Measurements from ENCODE around the gene SNX33. TPM values are rescaled to one million over a fixed set of nuclear protein-coding genes. Genes with fewer than 3 reads are reported as not detected.

Gene SNX33
- total RNA-seq, 1 donor from 2014 or later: 29.3 TPM

DNA sequence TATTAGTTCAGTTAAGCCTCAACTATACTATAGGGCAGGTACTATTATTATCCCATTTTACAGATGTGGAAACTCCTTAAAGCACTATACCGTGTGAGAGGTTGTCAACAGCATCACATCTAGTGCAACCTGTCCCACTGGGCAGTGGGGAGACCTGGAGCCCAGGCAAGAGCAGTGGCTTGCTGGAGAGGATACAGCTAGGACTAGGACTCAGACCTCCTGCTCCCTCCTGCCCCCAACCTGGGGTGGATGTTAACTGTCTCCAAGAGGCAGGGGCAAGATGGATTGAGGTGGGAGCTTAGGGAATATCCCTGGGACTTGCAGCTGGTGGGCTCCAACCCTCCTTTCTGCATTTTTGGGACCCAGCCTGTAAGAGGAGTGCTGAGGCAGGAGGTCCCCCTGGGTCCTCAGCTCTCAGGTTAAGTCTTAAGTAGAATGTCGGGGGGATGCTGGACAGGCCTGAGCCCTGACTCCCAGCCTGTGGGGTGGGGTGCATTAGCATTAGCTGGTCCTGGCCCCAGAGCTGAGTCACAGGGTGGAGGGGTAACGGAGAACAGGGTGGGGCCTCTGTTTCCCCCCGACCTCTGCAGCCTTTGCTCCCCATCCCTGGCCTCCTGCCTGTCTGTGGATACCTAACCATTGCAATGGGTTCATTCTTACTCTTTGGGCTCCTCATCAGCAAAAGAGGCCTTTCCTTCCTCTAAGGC, 6.6 kb downstream of the SNX33 start:
- Mint-ChIP-seq H3K4me1 (ENCODE audit: low read depth) (peaks cover 34% of the 10 kb centered on the region), H3K27me3 (peaks cover 37% of the 10 kb centered on the region), H3K9me3 (ENCODE audit: low read depth) (no peaks in the 10 kb centered on the region), H3K27ac (no peak overlapping the region), H3K36me3 (ENCODE audit: insufficient read depth) (peaks cover 31% of the 10 kb centered on the region), H3K4me3 (ENCODE audit: low read depth) (no peak overlapping the region)
- TF ChIP-seq, protein P1, sequence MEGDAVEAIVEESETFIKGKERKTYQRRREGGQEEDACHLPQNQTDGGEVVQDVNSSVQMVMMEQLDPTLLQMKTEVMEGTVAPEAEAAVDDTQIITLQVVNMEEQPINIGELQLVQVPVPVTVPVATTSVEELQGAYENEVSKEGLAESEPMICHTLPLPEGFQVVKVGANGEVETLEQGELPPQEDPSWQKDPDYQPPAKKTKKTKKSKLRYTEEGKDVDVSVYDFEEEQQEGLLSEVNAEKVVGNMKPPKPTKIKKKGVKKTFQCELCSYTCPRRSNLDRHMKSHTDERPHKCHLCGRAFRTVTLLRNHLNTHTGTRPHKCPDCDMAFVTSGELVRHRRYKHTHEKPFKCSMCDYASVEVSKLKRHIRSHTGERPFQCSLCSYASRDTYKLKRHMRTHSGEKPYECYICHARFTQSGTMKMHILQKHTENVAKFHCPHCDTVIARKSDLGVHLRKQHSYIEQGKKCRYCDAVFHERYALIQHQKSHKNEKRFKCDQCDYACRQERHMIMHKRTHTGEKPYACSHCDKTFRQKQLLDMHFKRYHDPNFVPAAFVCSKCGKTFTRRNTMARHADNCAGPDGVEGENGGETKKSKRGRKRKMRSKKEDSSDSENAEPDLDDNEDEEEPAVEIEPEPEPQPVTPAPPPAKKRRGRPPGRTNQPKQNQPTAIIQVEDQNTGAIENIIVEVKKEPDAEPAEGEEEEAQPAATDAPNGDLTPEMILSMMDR (IDR thresholded peaks at IDR 0.05; ENCODE audit: unreplicated experiment): no peak
- no peak for DNase-seq (ENCODE audit: low spot score, unreplicated experiment)

GRCh38 chr15:75655931-75656330, 8.2 kb downstream of the SNX33 start:
- no peak overlapping the region for H3K4me3 Mint-ChIP-seq (ENCODE audit: low read depth)
- H3K4me1 Mint-ChIP-seq (ENCODE audit: low read depth): peaks cover 21% of the 10 kb centered on the region
- no peaks in the 10 kb centered on the region for H3K9me3 Mint-ChIP-seq (ENCODE audit: low read depth)
- no peak overlapping the region for H3K27ac Mint-ChIP-seq
- TF ChIP-seq, protein P1 (IDR thresholded peaks at IDR 0.05; ENCODE audit: unreplicated experiment): no peak
- peaks cover 47% of the 10 kb centered on the region for H3K27me3 Mint-ChIP-seq
- peaks cover 28% of the 10 kb centered on the region for H3K36me3 Mint-ChIP-seq (ENCODE audit: insufficient read depth)
- DNase-seq (ENCODE audit: low spot score, unreplicated experiment): no peak

DNA sequence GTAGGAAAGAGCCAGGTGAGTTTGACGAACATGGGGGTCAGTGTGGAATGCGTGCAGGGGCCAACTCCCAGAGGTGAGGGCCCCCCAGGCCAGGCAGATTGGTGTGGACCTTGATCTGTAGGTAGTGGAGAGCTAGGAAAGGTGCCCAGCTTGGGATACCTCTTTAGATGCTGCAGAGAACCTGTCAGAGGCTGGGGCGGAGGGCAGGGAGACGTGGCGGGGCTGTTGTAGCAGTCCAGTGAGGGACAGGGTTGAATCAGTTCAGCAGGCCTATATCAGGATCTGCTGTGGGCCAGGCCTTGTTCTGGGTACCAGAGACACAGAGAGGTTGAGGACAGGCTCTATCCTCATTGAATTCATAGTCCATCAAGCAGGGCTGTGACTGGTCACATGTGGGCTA, 8.6 kb downstream of the SNX33 start:
- Mint-ChIP-seq H3K4me1 (ENCODE audit: low read depth) (peaks cover 17% of the 10 kb centered on the region), H3K27me3 (peaks cover 48% of the 10 kb centered on the region), H3K4me3 (ENCODE audit: low read depth) (no peak overlapping the region), H3K9me3 (ENCODE audit: low read depth) (no peaks in the 10 kb centered on the region), H3K36me3 (ENCODE audit: insufficient read depth) (peaks cover 27% of the 10 kb centered on the region), H3K27ac (no peak overlapping the region)
- TF ChIP-seq, protein P1 (IDR thresholded peaks at IDR 0.05; ENCODE audit: unreplicated experiment): no peak
- no peak for DNase-seq (ENCODE audit: low spot score, unreplicated experiment)

DNA sequence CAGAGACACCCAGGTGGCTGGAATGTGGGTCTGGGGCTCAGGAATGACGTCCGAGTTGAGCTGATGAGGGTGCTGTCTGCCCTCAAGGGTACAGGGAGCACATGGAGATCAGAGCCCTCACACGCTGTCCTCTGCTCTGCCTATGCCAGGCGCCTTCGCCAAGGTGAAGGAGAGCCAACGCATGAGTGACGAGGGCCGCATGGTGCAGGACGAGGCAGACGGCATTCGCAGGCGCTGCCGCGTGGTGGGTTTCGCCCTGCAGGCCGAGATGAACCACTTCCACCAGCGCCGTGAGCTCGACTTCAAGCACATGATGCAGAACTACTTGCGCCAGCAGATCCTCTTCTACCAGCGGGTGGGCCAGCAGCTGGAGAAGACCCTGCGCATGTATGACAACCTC, 9.1 kb downstream of the SNX33 start:
- Mint-ChIP-seq H3K27me3 (peaks cover 53% of the 10 kb centered on the region), H3K9me3 (ENCODE audit: low read depth) (no peaks in the 10 kb centered on the region), H3K4me3 (ENCODE audit: low read depth) (no peak overlapping the region), H3K36me3 (ENCODE audit: insufficient read depth) (peaks cover 26% of the 10 kb centered on the region), H3K4me1 (ENCODE audit: low read depth) (peaks cover 14% of the 10 kb centered on the region), H3K27ac (no peak overlapping the region)
- no peak for DNase-seq (ENCODE audit: low spot score, unreplicated experiment)
- TF ChIP-seq, protein P1 (IDR thresholded peaks at IDR 0.05; ENCODE audit: unreplicated experiment): no peak

GRCh38 chr15:75659141-75659771, 11.5 kb downstream of the SNX33 start:
- Mint-ChIP-seq H3K4me3 (ENCODE audit: low read depth) (no peak overlapping the region), H3K27me3 (peaks cover 61% of the 10 kb centered on the region), H3K4me1 (ENCODE audit: low read depth) (peaks cover 15% of the 10 kb centered on the region), H3K36me3 (ENCODE audit: insufficient read depth) (peaks cover 25% of the 10 kb centered on the region), H3K9me3 (ENCODE audit: low read depth) (no peaks in the 10 kb centered on the region), H3K27ac (no peak overlapping the region)
- DNase-seq (ENCODE audit: low spot score, unreplicated experiment): no peak
- TF ChIP-seq, protein P1 (IDR thresholded peaks at IDR 0.05; ENCODE audit: unreplicated experiment): no peak

All from progenitor cell of endocrine pancreas (in vitro differentiated cells).